Liver (tissue), 3 donors: ENCODE results near the gene KCNK2.

Experiments
- TF ChIP-seq, protein P1 (sequence below): fragments of 150-350 bp; IDR thresholded peaks from 2 replicates; pipeline ENCODE4 v1.5.1; 2017; ENCODE audit warnings: improper control_type of control experiment, low read depth, low read length; ENCODE audit not compliant: missing input control
- TF ChIP-seq, protein P2 (sequence below): IDR thresholded peaks from 2 replicates; pipeline ENCODE4 v1.6.1; 2016; ENCODE audit warnings: antibody characterized with exemption, mild to moderate bottlenecking
- TF ChIP-seq, protein P3 (sequence below): IDR thresholded peaks from 2 replicates; pipeline ENCODE4 v1.6.1; 2016; ENCODE audit warnings: antibody characterized with exemption
- donor health status: healthy.
- donor health status: healthy.

DNA sequence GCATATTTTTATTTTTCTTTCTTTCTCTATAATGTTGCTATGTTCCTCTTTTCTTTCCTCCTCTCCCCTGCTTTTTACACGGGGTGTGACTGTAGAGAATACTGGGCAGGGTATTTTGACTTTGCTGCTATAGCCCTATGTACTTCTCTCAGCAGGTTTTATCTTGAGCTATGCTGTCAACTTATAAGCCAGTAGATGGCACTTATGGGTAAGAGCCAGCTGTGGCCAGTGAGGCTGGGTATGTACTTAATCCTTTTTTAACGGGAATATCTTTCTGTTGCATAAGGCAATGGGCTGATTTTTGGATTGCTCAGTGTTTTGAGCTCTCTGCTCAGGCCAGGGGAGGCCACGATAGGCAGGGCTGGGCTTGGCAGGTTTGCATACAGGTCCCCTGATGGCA, 99.0 kb downstream of the KCNK2 start:
- TF ChIP-seq, protein P1, sequence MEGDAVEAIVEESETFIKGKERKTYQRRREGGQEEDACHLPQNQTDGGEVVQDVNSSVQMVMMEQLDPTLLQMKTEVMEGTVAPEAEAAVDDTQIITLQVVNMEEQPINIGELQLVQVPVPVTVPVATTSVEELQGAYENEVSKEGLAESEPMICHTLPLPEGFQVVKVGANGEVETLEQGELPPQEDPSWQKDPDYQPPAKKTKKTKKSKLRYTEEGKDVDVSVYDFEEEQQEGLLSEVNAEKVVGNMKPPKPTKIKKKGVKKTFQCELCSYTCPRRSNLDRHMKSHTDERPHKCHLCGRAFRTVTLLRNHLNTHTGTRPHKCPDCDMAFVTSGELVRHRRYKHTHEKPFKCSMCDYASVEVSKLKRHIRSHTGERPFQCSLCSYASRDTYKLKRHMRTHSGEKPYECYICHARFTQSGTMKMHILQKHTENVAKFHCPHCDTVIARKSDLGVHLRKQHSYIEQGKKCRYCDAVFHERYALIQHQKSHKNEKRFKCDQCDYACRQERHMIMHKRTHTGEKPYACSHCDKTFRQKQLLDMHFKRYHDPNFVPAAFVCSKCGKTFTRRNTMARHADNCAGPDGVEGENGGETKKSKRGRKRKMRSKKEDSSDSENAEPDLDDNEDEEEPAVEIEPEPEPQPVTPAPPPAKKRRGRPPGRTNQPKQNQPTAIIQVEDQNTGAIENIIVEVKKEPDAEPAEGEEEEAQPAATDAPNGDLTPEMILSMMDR: no peak
- TF ChIP-seq, protein P2, sequence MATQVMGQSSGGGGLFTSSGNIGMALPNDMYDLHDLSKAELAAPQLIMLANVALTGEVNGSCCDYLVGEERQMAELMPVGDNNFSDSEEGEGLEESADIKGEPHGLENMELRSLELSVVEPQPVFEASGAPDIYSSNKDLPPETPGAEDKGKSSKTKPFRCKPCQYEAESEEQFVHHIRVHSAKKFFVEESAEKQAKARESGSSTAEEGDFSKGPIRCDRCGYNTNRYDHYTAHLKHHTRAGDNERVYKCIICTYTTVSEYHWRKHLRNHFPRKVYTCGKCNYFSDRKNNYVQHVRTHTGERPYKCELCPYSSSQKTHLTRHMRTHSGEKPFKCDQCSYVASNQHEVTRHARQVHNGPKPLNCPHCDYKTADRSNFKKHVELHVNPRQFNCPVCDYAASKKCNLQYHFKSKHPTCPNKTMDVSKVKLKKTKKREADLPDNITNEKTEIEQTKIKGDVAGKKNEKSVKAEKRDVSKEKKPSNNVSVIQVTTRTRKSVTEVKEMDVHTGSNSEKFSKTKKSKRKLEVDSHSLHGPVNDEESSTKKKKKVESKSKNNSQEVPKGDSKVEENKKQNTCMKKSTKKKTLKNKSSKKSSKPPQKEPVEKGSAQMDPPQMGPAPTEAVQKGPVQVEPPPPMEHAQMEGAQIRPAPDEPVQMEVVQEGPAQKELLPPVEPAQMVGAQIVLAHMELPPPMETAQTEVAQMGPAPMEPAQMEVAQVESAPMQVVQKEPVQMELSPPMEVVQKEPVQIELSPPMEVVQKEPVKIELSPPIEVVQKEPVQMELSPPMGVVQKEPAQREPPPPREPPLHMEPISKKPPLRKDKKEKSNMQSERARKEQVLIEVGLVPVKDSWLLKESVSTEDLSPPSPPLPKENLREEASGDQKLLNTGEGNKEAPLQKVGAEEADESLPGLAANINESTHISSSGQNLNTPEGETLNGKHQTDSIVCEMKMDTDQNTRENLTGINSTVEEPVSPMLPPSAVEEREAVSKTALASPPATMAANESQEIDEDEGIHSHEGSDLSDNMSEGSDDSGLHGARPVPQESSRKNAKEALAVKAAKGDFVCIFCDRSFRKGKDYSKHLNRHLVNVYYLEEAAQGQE: no peak
- TF ChIP-seq, protein P3, sequence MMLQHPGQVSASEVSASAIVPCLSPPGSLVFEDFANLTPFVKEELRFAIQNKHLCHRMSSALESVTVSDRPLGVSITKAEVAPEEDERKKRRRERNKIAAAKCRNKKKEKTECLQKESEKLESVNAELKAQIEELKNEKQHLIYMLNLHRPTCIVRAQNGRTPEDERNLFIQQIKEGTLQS: no peak
